HG03354 (cell line): Measurements from ENCODE around the gene PVALB.

Experiments used
- ATAC-seq: cut with Tn5 transposase; IDR thresholded peaks from one replicate; pipeline ENCODE4 v1.9.1; 2021; ENCODE audit warnings: mild to moderate bottlenecking; ENCODE audit not compliant: unreplicated experiment, poor library complexity, severe bottlenecking

Gene PVALB

DNA sequence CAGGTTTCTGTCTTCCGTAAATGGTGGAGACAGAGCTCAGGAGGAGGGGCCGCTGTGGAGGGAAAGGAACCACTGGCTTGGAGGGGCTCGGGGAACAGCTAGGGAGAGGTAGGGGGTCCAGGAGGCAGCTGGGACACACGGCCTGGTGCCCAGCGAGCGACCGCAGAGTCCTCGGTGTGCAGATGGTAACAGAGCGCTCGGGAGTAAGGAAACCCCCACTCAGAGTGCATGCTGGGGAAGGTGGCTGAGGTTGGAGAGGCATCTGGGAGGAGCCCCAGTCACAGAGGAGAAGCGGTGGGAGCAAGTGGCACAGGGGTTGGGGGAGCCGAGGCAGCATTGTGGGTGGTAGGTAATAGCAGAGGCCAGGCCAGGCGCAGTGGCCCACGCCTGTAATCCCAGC is 33.2 kb upstream of the PVALB start:
- ATAC-seq, result no peak

- no peak for ATAC-seq
Measured at GRCh38 chr22:36846949-36847348, 30.1 kb upstream of the PVALB start.

DNA sequence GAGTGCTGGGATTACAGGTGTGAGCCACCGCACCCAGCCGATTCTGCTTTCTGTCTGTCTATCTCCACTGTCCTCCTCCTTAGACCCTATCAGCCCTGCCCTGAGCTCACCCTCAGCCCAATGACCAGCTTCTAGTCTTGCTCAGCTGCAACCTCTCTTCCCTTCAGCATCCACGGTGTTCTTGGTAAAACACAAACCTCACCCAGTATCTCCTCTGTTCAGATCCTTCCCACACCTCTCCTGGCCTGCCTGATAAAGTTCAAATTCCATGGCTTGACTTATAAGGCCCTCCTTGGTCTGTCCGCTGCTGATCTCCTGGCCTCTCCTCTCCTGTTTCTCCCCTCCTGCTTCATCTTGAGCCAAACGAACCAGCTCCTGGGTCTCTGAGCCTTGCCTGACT is 29.4 kb upstream of the PVALB start:
- ATAC-seq, result no peak

- no peak for ATAC-seq
Measured at GRCh38 chr22:36840106-36840505, 23.3 kb upstream of the PVALB start.

DNA sequence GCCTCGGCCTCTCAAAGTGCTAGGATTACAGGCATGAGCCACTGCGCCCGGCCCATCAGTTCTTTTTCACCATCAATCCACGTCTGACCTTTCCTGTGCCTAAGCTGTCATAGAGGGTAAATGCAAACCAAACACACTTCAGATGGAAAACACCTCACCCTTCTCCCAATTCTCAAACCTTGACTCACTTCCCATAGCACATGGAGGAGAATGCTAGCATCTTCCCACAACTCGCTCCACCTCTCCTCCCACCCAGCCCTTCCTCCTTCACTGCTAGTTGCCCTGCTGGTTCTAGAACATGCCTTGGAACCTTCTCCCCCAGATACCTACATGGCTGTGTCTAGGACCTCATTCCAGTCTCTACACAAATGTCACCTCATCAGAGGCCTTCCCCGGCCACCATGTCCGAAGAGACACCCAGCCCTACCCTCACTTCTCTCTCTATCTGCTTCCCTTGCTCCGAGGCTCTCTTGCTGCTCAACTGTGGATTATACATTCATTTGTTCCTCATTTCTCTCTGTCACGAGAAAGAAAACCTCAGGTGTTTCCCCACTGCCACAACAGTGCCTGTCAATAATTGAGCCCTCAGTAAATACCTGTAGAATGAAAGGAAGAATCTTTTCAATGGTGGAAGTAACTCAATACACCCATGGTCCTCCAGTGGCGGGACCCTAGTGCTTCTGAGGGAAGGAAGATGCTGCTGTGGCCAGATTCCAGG is 22.7 kb upstream of the PVALB start:
- ATAC-seq, result no peak

- no peak for ATAC-seq
Measured at GRCh38 chr22:36838119-36839030, 21.5 kb upstream of the PVALB start.

DNA sequence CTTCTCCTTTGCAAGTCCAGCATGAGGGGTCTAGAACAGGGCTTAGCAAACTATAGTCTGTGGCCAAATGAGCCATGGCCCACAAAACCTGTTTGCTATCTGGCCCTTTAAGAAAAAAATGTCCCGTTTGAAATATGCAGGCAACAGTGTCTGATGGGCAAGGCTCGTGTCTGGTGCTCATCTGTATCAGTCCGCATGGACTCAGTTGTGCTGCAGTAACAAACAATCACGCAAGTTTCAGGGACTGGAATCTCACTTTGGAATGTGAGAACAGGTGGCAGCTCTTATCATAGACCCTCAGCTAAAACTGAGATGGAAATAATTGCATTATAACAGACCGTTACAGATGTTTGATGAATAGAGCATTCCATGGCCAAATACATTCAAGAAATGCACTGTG is 19.1 kb upstream of the PVALB start:
- no peak for ATAC-seq

DNA sequence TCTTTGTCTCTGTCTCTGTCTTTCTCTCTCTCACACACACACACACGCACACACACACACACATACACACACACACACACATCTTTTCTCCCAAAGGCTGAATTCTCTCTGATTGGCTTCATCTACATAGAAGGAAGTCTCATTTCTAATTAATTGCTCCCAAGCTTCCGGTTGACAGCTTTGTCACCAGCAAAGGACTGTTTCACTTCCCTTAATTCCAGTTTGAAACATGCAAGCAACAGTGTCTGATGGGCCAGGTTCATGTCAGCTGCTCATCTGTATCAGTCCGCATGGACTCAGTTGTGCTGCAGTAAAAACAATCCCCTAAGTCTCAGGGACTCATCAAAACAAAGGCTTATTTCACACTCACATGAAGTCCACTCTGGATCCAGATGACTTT is 16.2 kb upstream of the PVALB start:
- ATAC-seq, result no peak

DNA sequence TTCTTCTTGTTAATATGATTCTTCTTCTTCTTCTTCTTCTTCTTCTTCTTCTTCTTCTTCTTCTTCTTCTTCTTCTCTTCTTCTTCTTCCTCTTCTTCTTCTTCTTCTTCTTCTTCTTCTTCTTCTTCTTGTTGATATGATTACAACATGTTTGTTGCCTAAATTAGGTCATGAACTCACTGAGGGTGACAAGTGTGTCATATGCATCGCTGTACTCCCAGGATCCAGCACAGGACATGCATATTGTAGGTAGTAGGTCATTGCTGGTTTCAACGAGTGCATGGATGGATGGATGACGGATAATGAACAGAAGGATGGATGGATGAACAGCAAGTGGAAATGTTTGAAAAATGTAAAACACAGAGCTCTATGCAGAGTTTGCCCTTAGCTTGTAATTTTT is 14.9 kb upstream of the PVALB start:
- no peak for ATAC-seq

DNA sequence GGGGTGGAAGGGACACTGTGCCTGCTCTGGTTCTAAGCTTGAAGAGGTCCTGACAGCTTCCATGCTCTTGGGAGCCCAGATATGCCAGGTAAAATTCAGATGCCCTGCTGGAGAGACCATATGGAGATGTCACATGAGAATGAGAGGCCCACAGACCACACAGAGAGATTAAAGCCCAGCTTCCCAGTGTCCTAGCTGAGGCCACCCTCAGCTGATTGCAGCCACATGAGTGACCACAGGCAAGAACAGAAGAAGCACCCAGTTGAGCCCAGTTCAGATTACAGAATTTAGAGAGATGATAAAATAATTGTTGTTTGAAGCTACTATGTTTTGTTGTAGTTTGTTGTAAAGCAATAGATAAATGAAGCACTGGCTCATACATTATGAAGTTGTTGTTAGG is 14.4 kb upstream of the PVALB start:
- no peak for ATAC-seq

GRCh38 chr22:36830601-36831000 is 13.8 kb upstream of the PVALB start:
- no peak for ATAC-seq

DNA sequence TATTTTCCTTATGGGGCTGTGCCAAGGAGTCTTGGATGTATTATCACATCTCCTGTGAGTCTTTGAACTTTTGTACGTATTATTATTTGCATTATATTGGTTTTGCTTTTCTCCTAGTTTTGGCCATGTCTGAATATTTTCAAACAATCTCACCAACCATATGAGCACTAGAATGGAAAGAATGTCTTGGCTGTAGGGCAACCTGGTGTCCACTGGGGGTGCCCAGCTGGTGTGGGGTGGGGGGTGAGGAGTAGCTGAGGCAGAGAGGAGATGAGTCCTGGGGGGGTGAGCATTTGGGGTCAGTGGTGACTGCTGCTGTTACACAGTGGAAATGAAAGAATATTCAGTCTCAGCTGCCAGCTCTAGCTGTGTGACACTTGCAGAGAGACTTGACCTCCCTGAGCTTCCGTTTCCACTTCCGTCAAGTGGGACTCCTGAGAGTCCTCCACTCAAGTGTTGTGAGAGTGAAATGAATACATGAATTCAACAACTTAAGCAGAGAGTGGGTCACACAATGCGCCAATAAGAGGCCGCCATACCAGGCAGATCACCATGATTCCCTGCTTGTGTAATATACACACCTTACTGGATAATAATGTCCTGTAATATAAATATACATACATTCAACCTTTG is 12.7 kb upstream of the PVALB start:
- ATAC-seq, result no peak

- no peak for ATAC-seq
Measured at GRCh38 chr22:36828815-36829214, 12.0 kb upstream of the PVALB start.

GRCh38 chr22:36826262-36826661 is 9.4 kb upstream of the PVALB start:
- no peak for ATAC-seq

- ATAC-seq, result no peak
Measured at GRCh38 chr22:36824655-36825054, 7.8 kb upstream of the PVALB start.

DNA sequence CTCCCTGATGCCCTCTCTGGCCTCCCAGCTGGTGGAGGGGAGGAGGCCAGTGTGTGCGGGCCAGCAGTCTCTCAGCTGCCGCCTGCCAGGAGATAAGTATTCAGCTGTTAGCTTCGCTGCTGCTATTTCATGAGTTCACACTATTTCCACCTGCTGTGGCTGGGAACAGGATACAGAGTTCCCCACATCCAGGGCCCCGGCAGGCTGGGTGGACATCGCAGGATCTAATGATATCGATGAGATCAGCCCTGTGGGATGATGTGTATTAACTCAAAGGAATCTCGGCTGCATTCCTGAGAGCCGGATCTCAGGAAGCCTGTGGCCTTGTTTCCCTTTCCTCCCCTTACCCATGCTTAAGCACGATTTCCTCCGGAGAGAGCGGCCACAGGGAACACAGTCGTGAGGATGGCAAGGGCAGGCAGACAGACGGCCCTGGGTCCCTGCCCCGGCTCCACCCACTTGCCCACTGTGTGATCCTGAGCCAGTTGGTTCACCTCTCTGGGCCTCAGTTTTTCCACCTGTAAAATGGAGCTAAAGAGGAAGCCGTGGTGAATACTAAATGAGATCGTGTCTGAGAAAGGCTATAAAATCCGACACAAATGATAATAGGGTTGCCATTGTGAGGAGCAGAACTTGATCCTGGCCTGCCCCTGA is 6.5 kb upstream of the PVALB start:
- no peak for ATAC-seq

GRCh38 chr22:36822581-36822980 is 5.7 kb upstream of the PVALB start:
- no peak for ATAC-seq

- ATAC-seq, result no peak
Measured at GRCh38 chr22:36819112-36819511, 2.3 kb upstream of the PVALB start.

DNA sequence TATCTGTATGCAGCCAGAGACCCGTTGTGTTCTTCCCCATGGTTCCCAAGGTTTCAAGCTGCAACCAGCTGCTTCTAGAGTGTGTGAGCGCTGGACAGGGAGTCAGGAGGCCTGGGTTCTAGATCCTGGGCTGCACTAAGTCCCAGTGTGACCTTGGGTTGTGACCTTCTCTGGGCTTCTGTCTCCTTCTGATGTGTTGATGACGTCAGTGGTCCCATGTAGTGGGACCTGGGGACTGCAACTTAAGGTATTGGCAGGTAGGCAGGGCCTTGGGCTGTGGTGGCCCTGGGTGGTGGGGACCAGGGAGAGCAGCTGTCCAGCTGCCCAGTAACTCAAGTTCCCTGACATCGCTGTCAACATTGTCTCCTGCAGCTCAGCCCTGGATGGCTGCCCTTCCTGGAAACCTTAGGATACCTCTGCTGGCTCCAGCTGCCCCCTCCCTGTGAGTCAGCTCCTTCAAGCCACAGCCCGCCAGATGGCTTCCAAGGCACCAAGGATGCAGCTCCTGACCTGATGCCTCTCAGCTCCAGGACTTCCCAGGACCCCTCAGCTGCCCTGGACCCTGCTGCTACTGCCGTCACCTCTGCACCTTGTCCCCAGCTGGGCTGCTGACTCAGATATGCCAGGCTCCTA is 1.3 kb upstream of the PVALB start:
- no peak for ATAC-seq

GRCh38 chr22:36817525-36817848 is 652 bp upstream of the PVALB start:
- no peak for ATAC-seq
